ENCODE results near the gene CTSK.

- TF ChIP-seq CTCF (IDR thresholded peaks at IDR 0.05) = no peak
- no peak for TF ChIP-seq POLR2A (IDR thresholded peaks at IDR 0.05)
These were observed 35.7 kb downstream of the CTSK start for GRCh38 chr1:150772326-150772725.
